Subcutaneous abdominal adipose tissue (tissue), 5 donors: Measurements from ENCODE around the gene MYRF.

Source experiments
- H3K27ac ChIP-seq: one replicate; pipeline ENCODE4 v1.7.0; 2013; ENCODE audit warnings: low read depth, mild to moderate bottlenecking, inconsistent platforms, low read length, moderate library complexity
- H3K27me3 ChIP-seq, 5 donors: one replicate each; pipeline ENCODE4 v1.7.0; 2013; ENCODE audit warnings: low read length in 5 of 5, inconsistent platforms in 1 of 5; ENCODE audit not compliant: control insufficient read depth in 5 of 5, insufficient read depth in 4 of 5
- H3K36me3 ChIP-seq, 5 donors: one replicate each; pipeline ENCODE4 v1.7.0; 2013; ENCODE audit warnings: low read length in 5 of 5; ENCODE audit not compliant: control insufficient read depth in 5 of 5, insufficient read depth in 5 of 5
- H3K4me1 ChIP-seq, 5 donors: one replicate each; pipeline ENCODE4 v1.7.0; 2013; ENCODE audit warnings: low read length in 5 of 5, mild to moderate bottlenecking in 3 of 5, moderate library complexity in 1 of 5; ENCODE audit not compliant: control insufficient read depth in 5 of 5, insufficient read depth in 5 of 5
- H3K4me3 ChIP-seq, 5 donors: one replicate each; pipeline ENCODE4 v1.7.0; 2013; ENCODE audit warnings: low read length in 5 of 5, low read depth in 1 of 5
- H3K9ac ChIP-seq, 5 donors: one replicate each; pipeline ENCODE4 v1.7.0; 2013; ENCODE audit warnings: low read length in 5 of 5, mild to moderate bottlenecking in 4 of 5, moderate library complexity in 3 of 5
- H3K9me3 ChIP-seq, 5 donors: one replicate each; pipeline ENCODE4 v1.7.0; 2013; ENCODE audit warnings: low read length in 5 of 5; ENCODE audit not compliant: control insufficient read depth in 5 of 5
- donor health status: healthy.
- donor health status: healthy.
- donor health status: healthy.
- donor health status: healthy.
- donor health status: healthy.

MYRF gene

GRCh38 chr11:61711498-61711897 lies 40.9 kb upstream of the MYRF start:
- Histone ChIP-seq H3K27ac (no peak overlapping the region), H3K36me3 (no peaks in the 10 kb centered on the region), H3K27me3 (peaks cover 0 to 3% (median 0%) of the 10 kb centered on the region in 5 donors), H3K9me3 (no peaks in the 10 kb centered on the region), H3K9ac (no peak overlapping the region), H3K4me1 (peaks cover 3 to 15% (median 14%) of the 10 kb centered on the region in 5 donors), H3K4me3 (no peak overlapping the region)

GRCh38 chr11:61712314-61712713 lies 40.1 kb upstream of the MYRF start:
- Histone ChIP-seq H3K27ac (no peak overlapping the region), H3K9ac (no peak overlapping the region), H3K36me3 (no peaks in the 10 kb centered on the region), H3K27me3 (peaks cover 0 to 3% (median 0%) of the 10 kb centered on the region in 5 donors), H3K4me3 (no peak overlapping the region), H3K4me1 (peaks cover 3 to 23% (median 19%) of the 10 kb centered on the region in 5 donors), H3K9me3 (no peaks in the 10 kb centered on the region)

- no peak overlapping the region for H3K27ac ChIP-seq
- no peak overlapping the region for H3K4me3 ChIP-seq
- H3K36me3 ChIP-seq = no peaks in the 10 kb centered on the region
- H3K9me3 ChIP-seq = no peaks in the 10 kb centered on the region
- peaks cover 3 to 27% (median 25%) of the 10 kb centered on the region in 5 donors for H3K4me1 ChIP-seq
- peaks cover 0 to 6% (median 0%) of the 10 kb centered on the region in 5 donors for H3K27me3 ChIP-seq
- H3K9ac ChIP-seq = no peak overlapping the region
These were observed 39.6 kb upstream of the MYRF start for GRCh38 chr11:61712846-61713245.

- H3K36me3 ChIP-seq = no peaks in the 10 kb centered on the region
- no peaks in the 10 kb centered on the region for H3K9me3 ChIP-seq
- peaks cover 0 to 6% (median 0%) of the 10 kb centered on the region in 5 donors for H3K27me3 ChIP-seq
- no peak overlapping the region for H3K27ac ChIP-seq
- H3K4me3 ChIP-seq = no peak overlapping the region
- no peak overlapping the region for H3K9ac ChIP-seq
- H3K4me1 ChIP-seq = peaks cover 3 to 32% (median 30%) of the 10 kb centered on the region in 5 donors
These were observed 39.0 kb upstream of the MYRF start for GRCh38 chr11:61713464-61713863.

GRCh38 chr11:61713906-61714305 lies 38.5 kb upstream of the MYRF start:
- Histone ChIP-seq H3K4me1 (peaks cover 3 to 37% (median 34%) of the 10 kb centered on the region in 5 donors), H3K4me3 (no peak overlapping the region)

GRCh38 chr11:61714316-61714715 lies 38.1 kb upstream of the MYRF start:
- H3K9ac ChIP-seq = no peak overlapping the region
- no peak overlapping the region for H3K4me3 ChIP-seq
- no peaks in the 10 kb centered on the region for H3K36me3 ChIP-seq
- peaks cover 3 to 38% (median 37%) of the 10 kb centered on the region in 5 donors for H3K4me1 ChIP-seq
- peaks cover 0 to 6% (median 0%) of the 10 kb centered on the region in 5 donors for H3K27me3 ChIP-seq
- H3K27ac ChIP-seq = no peak overlapping the region
- no peaks in the 10 kb centered on the region for H3K9me3 ChIP-seq

More at GRCh38 chr11:61713906-61714305, 38.5 kb upstream of the MYRF start:
- Histone ChIP-seq H3K9me3 (no peaks in the 10 kb centered on the region), H3K27ac (no peak overlapping the region), H3K9ac (no peak overlapping the region), H3K27me3 (peaks cover 0 to 6% (median 0%) of the 10 kb centered on the region in 5 donors), H3K36me3 (no peaks in the 10 kb centered on the region)

GRCh38 chr11:61714916-61715315 lies 37.5 kb upstream of the MYRF start:
- Histone ChIP-seq H3K27ac (no peak overlapping the region), H3K9me3 (no peaks in the 10 kb centered on the region), H3K4me3 (no peak overlapping the region), H3K4me1 (peaks cover 3 to 39% (median 37%) of the 10 kb centered on the region in 5 donors), H3K9ac (no peak overlapping the region), H3K27me3 (peaks cover 0 to 6% (median 0%) of the 10 kb centered on the region in 5 donors), H3K36me3 (no peaks in the 10 kb centered on the region)

GRCh38 chr11:61715867-61716266 lies 36.6 kb upstream of the MYRF start:
- no peak overlapping the region for H3K27ac ChIP-seq
- peaks cover 3 to 39% (median 37%) of the 10 kb centered on the region in 5 donors for H3K4me1 ChIP-seq
- no peaks in the 10 kb centered on the region for H3K9me3 ChIP-seq
- H3K27me3 ChIP-seq = peaks cover 0 to 6% (median 0%) of the 10 kb centered on the region in 5 donors
- H3K4me3 ChIP-seq = no peak overlapping the region
- H3K9ac ChIP-seq = no peak overlapping the region
- H3K36me3 ChIP-seq = peaks cover 0 to 6% (median 2%) of the 10 kb centered on the region in 5 donors

GRCh38 chr11:61716478-61717285 lies 35.8 kb upstream of the MYRF start:
- Histone ChIP-seq H3K4me1 (peaks cover 3 to 39% (median 37%) of the 10 kb centered on the region in 5 donors), H3K4me3 (no peak overlapping the region), H3K27me3 (peaks cover 0 to 6% (median 0%) of the 10 kb centered on the region in 5 donors), H3K27ac (no peak overlapping the region), H3K36me3 (peaks cover 0 to 6% (median 3%) of the 10 kb centered on the region in 5 donors), H3K9ac (peak overlapping the region in 1 of 5 donors; percentile 51), H3K9me3 (no peaks in the 10 kb centered on the region)

GRCh38 chr11:61717286-61718033 lies 35.0 kb upstream of the MYRF start:
- H3K9me3 ChIP-seq = no peaks in the 10 kb centered on the region
- H3K36me3 ChIP-seq = peaks cover 0 to 7% (median 3%) of the 10 kb centered on the region in 5 donors
- peaks cover 0 to 6% (median 0%) of the 10 kb centered on the region in 5 donors for H3K27me3 ChIP-seq
- peak overlapping the region in 2 of 5 donors; percentile 39 to 46 for H3K9ac ChIP-seq
- no peak overlapping the region for H3K27ac ChIP-seq
- no peak overlapping the region for H3K4me3 ChIP-seq
- H3K4me1 ChIP-seq = peaks cover 3 to 39% (median 37%) of the 10 kb centered on the region in 5 donors
